ENCODE results near the gene TRIM8. TPM values are rescaled to one million over a fixed set of nuclear protein-coding genes. Genes with fewer than 3 reads are reported as not detected.

The TRIM8 gene
- total and polyA plus RNA-seq, 2 donors (not counting 3 experiments of a cell fraction or from before 2014, with no cell fraction given), result 74.1 to 114 TPM

DNA sequence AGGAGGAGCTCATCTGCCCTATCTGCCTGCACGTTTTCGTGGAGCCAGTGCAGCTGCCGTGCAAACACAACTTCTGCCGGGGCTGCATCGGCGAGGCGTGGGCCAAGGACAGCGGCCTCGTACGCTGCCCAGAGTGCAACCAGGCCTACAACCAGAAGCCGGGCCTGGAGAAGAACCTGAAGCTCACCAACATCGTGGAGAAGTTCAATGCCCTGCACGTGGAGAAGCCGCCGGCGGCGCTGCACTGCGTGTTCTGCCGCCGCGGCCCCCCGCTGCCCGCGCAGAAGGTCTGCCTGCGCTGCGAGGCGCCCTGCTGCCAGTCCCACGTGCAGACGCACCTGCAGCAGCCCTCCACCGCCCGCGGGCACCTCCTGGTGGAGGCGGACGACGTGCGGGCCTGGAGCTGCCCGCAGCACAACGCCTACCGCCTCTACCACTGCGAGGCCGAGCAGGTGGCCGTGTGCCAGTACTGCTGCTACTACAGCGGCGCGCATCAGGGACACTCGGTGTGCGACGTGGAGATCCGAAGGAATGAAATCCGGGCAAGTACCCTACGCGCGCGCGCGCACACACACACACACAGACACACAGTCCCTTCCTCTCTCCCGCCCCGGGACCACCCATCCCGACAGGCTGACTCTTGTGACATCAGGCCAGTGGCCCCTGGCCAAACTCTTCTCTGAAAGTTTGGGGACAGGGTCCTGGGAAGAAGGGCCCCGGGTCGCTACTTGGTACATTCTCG is 538 bp downstream of the TRIM8 start:
- Histone ChIP-seq H3K36me3 (ENCODE audit: control insufficient read depth in 2 of 2, extremely low read depth in 1 of 2, insufficient read depth in 2 of 2, low read length in 2 of 2) (peaks cover 0 to 3% of the 10 kb centered on the region in 2 experiments), H3K27ac (ENCODE audit: insufficient read depth, low read depth, low read length) (peak overlapping the region; percentile 79), H4K20me1 (replicated peaks; ENCODE audit: control insufficient read depth, extremely low read depth, insufficient read depth, low read length) (no peaks in the 10 kb centered on the region), H3K27me3 (ENCODE audit: control insufficient read depth in 2 of 2, insufficient read depth in 2 of 2, low read length in 2 of 2) (no peaks in the 10 kb centered on the region), H3K4me1 (ENCODE audit: control insufficient read depth, extremely low read depth, insufficient read depth, low read length) (peaks cover 39% of the 10 kb centered on the region), H3K9ac (replicated peaks; ENCODE audit: extremely low read depth, insufficient read depth, low read length) (peak overlapping the region; percentile 88), H3K4me2 (ENCODE audit: insufficient read depth, low read length) (peak overlapping the region; percentile 61), H3K4me3 (replicated peaks in 1 of 3; ENCODE audit: insufficient read depth in 1 of 3, low read depth in 1 of 3, low read length in 3 of 3) (peak overlapping the region; percentile 56 to 68 (median 62)), H3K9me3 (replicated peaks; ENCODE audit: control insufficient read depth, insufficient read depth, low read length) (no peaks in the 10 kb centered on the region), H3K9me1 (replicated peaks; ENCODE audit: control insufficient read depth, extremely low read depth, insufficient read depth, low read length) (no peaks in the 10 kb centered on the region), H3K79me2 (ENCODE audit: control insufficient read depth, insufficient read depth, low read length) (peaks cover 59% of the 10 kb centered on the region), H2AFZ (ENCODE audit: low read depth, low read length) (no peak overlapping the region)
- FAIRE-seq (peak; percentile 15), DNase-seq (ENCODE audit: low read depth, low spot score) (peak; percentile 85)
- no TSS peak for BruUV-seq (replicated peaks)
- peak; percentile 62 for TF ChIP-seq MYC (IDR thresholded peaks at IDR 0.05; ENCODE audit: low read depth, low read length)
- no peak for TF ChIP-seq JUN (IDR thresholded peaks at IDR 0.05; ENCODE audit: borderline replicate concordance, insufficient read depth, insufficient read length, low read depth)
- TF ChIP-seq POLR2AphosphoS5 (IDR thresholded peaks at IDR 0.05; ENCODE audit: insufficient read depth, low read depth, low read length), result peak; percentile 42
- TF ChIP-seq, protein P1, sequence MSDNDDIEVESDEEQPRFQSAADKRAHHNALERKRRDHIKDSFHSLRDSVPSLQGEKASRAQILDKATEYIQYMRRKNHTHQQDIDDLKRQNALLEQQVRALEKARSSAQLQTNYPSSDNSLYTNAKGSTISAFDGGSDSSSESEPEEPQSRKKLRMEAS (IDR thresholded peaks at IDR 0.05; ENCODE audit: insufficient read depth, insufficient read length), result peak; percentile 75
- no peak for TF ChIP-seq FOS (IDR thresholded peaks at IDR 0.05; ENCODE audit: borderline replicate concordance, insufficient read depth, low read length)
- no peak for TF ChIP-seq POLR2A (IDR thresholded peaks at IDR 0.05; ENCODE audit: low read depth, low read length)
- TF ChIP-seq GATA2 (IDR thresholded peaks at IDR 0.05; ENCODE audit: insufficient read depth, insufficient read length, low read depth, low read length), result no peak
- TF ChIP-seq, protein P2, sequence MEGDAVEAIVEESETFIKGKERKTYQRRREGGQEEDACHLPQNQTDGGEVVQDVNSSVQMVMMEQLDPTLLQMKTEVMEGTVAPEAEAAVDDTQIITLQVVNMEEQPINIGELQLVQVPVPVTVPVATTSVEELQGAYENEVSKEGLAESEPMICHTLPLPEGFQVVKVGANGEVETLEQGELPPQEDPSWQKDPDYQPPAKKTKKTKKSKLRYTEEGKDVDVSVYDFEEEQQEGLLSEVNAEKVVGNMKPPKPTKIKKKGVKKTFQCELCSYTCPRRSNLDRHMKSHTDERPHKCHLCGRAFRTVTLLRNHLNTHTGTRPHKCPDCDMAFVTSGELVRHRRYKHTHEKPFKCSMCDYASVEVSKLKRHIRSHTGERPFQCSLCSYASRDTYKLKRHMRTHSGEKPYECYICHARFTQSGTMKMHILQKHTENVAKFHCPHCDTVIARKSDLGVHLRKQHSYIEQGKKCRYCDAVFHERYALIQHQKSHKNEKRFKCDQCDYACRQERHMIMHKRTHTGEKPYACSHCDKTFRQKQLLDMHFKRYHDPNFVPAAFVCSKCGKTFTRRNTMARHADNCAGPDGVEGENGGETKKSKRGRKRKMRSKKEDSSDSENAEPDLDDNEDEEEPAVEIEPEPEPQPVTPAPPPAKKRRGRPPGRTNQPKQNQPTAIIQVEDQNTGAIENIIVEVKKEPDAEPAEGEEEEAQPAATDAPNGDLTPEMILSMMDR (IDR thresholded peaks at IDR 0.05; ENCODE audit: extremely low read depth in 1 of 2, insufficient read depth in 1 of 2, low read depth in 1 of 2, low read length in 2 of 2), result peak; percentile 67 to 83
- dilution Hi-C loops (cut with MboI; ENCODE audit: extremely low pct_ligation_motif_present, low sequenced_read_pairs), result no loop called here
- CTCF ChIA-PET, result interaction anchor here (0.6 to 6.9 kb wide), 22 partner anchors 9 to 241 kb away, joined by 3 to 110 read pairs (median 4); partner anchors contain the start of genes ACTR1A and SUFU
- POLR2A ChIA-PET, result interaction anchor here (0.6 to 2.6 kb wide), 5 partner anchors 17 to 142 kb away, joined by 4 to 8 read pairs (median 4); partner anchors contain the start of gene ACTR1A
- intact Hi-C loops (cut with micrococcal nuclease), result loop anchor here (5.0 kb wide), 1 partner anchor 223 kb away; the partner anchor contains the start of gene FBXL15

Measured in endothelial cell of umbilical vein (primary cell).